HepG2 (cell line): ENCODE data around the gene DMPK. TPM values are rescaled to one million over a fixed set of nuclear protein-coding genes. Genes with fewer than 3 reads are reported as not detected.

Experiments used
- BRD4 ChIP-seq: sonication (generic); formaldehyde crosslinking; IDR thresholded peaks from 2 replicates; pipeline ENCODE4 v1.4.0; 2020; ENCODE audit warnings: missing genetic modification reagents
- CHD4 ChIP-seq: fragments of 200-600 bp; sonication (generic); IDR thresholded peaks from 2 replicates; pipeline ENCODE4 v1.7.0; 2017; ENCODE audit warnings: mild to moderate bottlenecking, low read length, borderline replicate concordance
- FOXC1 ChIP-seq: sonication (generic); formaldehyde crosslinking; IDR thresholded peaks from 2 replicates; pipeline ENCODE4 v1.8.0; 2022; ENCODE audit warnings: mild to moderate bottlenecking, missing genetic modification reagents, borderline replicate concordance
- FOXK1 ChIP-seq: sonication (generic); formaldehyde crosslinking; IDR thresholded peaks from 2 replicates; pipeline ENCODE4 v1.4.0; 2020; ENCODE audit warnings: low read depth, missing genetic modification reagents, borderline replicate concordance
- FOXP1 ChIP-seq, 2 experiments: fragments of 450-650 bp in 1 of 2; IDR thresholded peaks; 2 replicates each; pipeline ENCODE4 v1.6.1; 2017 to 2018; ENCODE audit warnings: antibody characterized with exemption in 1 of 2
- HOXA9 ChIP-seq: sonication (generic); formaldehyde crosslinking; IDR thresholded peaks from 2 replicates; pipeline ENCODE4 v1.8.1; 2022; ENCODE audit warnings: missing genetic modification reagents, mild to moderate bottlenecking, moderate library complexity, borderline replicate concordance
- IKZF1 ChIP-seq: fragments of 450-650 bp; IDR thresholded peaks from 2 replicates; pipeline ENCODE4 v1.7.1; 2016
- KDM6A ChIP-seq: IDR thresholded peaks from 2 replicates; pipeline ENCODE4 v1.6.1; 2016; ENCODE audit warnings: low read depth
- KLF12 ChIP-seq: sonication (generic); formaldehyde crosslinking; IDR thresholded peaks from 2 replicates; pipeline ENCODE4 v1.4.0; 2020; ENCODE audit warnings: missing genetic modification reagents, borderline replicate concordance
- MTA1 ChIP-seq: sonication (generic); formaldehyde crosslinking; IDR thresholded peaks from 2 replicates; pipeline ENCODE4 v1.4.0; 2020; ENCODE audit warnings: missing genetic modification reagents, mild to moderate bottlenecking, borderline replicate concordance
- NFYB ChIP-seq: sonication (generic); formaldehyde crosslinking; IDR thresholded peaks from 2 replicates; pipeline ENCODE4 v1.4.0; 2020; ENCODE audit warnings: missing genetic modification reagents
- NR0B2 ChIP-seq: sonication (generic); formaldehyde crosslinking; IDR thresholded peaks from 2 replicates; pipeline ENCODE4 v1.4.0; 2020; ENCODE audit warnings: mild to moderate bottlenecking, missing genetic modification reagents
- SP5 ChIP-seq: IDR thresholded peaks from 2 replicates; pipeline ENCODE4 v1.6.1; 2016; ENCODE audit warnings: low read depth, borderline replicate concordance
- STAT6 ChIP-seq: sonication (generic); formaldehyde crosslinking; IDR thresholded peaks from 2 replicates; pipeline ENCODE4 v1.4.0; 2020; ENCODE audit warnings: missing genetic modification reagents, mild to moderate bottlenecking, borderline replicate concordance
- U2AF1 ChIP-seq: fragments of 200-400 bp; formaldehyde crosslinking; optimal IDR thresholded peaks from 2 replicates; pipeline ENCODE3; 2017; ENCODE audit warnings: mild to moderate bottlenecking, low read depth, low read length
- WIZ ChIP-seq: sonication (generic); formaldehyde crosslinking; IDR thresholded peaks from 2 replicates; pipeline ENCODE4 v1.5.1; 2020; ENCODE audit warnings: mild to moderate bottlenecking, missing genetic modification reagents
- ZNF264 ChIP-seq: sonication (generic); formaldehyde crosslinking; IDR thresholded peaks from 2 replicates; pipeline ENCODE4 v1.4.0; 2020; ENCODE audit warnings: missing genetic modification reagents
- ZNF296 ChIP-seq: sonication (generic); formaldehyde crosslinking; conservative IDR thresholded peaks from 2 replicates; pipeline ENCODE4 v1.5.0; 2020; ENCODE audit warnings: mild to moderate bottlenecking, missing genetic modification reagents
- ZNF34 ChIP-seq: sonication (generic); formaldehyde crosslinking; IDR thresholded peaks from 2 replicates; pipeline ENCODE4 v1.4.0; 2020; ENCODE audit warnings: mild to moderate bottlenecking, missing genetic modification reagents, borderline replicate concordance
- ZNF552 ChIP-seq: sonication (generic); formaldehyde crosslinking; IDR thresholded peaks from 2 replicates; pipeline ENCODE4 v1.9.0; 2022; ENCODE audit warnings: missing genetic modification reagents, mild to moderate bottlenecking, borderline replicate concordance
- ZNF709 ChIP-seq: sonication (generic); formaldehyde crosslinking; IDR thresholded peaks from 2 replicates; pipeline ENCODE4 v1.5.0; 2020; ENCODE audit warnings: mild to moderate bottlenecking, missing genetic modification reagents
- ZNF777 ChIP-seq: sonication (generic); formaldehyde crosslinking; IDR thresholded peaks from 2 replicates; pipeline ENCODE4 v1.4.0; 2020; ENCODE audit warnings: missing genetic modification reagents
- polyA plus RNA-seq, 8 experiments: library from polyadenylated mRNA; depleted of rRNA in 3 of 8; stranded (reverse) in 7 of 8; unstranded in 1 of 8; fragments of >200 nt; fragmentation: Illumina TruSeq in 4 of 8; extraction: Trizol in 4 of 8; gene quantifications; 2 replicates each; pipeline versions ENCODE4 v1.2.1 to v1.2.3, GENCODE V29; 2011 to 2016; ENCODE audit warnings: low read depth in 4 of 8, missing spikeins in 1 of 8, mixed read lengths in 1 of 8; ENCODE audit not compliant: insufficient read depth in 1 of 8
- total RNA-seq, 5 experiments: library from RNA; depleted of rRNA; stranded (reverse); fragments of >200 nt; fragmentation: Illumina TruSeq; extraction: Trizol; gene quantifications; 2 replicates each; pipeline ENCODE4 v1.2.3, GENCODE V29; 2016; ENCODE audit warnings: low read depth in 1 of 5

DMPK gene
- total and polyA plus RNA-seq, 2 of the 13 experiments (the other 11 are each of a cell fraction or from before 2014, with no cell fraction given) = 5.3 to 8.8 TPM

GRCh38 chr19:45792470-45793177 is 10.3 kb upstream of the DMPK start, which contains the start of gene DMWD (continued):
- TF ChIP-seq HOXA9 (CRISPR knock-in tag) (no peak), NR0B2 (CRISPR knock-in tag) (no peak), FOXK1 (0 out of 2 replicates have a peak, but pooled peaks have one; percentile 17), ZNF709 (CRISPR knock-in tag) (no peak), KDM6A (no peak), ZNF777 (CRISPR knock-in tag) (no peak), KLF12 (peak; percentile 79; the same call in 1 of the 2 replicates), MTA1 (CRISPR knock-in tag) (no peak), WIZ (CRISPR knock-in tag) (no peak), ZNF264 (CRISPR knock-in tag) (no peak), IKZF1 (no peak), ZNF296 (CRISPR knock-in tag) (no peak), U2AF1 (no peak), BRD4 (CRISPR knock-in tag) (no peak), ZNF34 (CRISPR knock-in tag) (peak; percentile 77; the same call in 1 of the 2 replicates), FOXP1 (IDR thresholded peaks at IDR 0.05) (no peak), FOXP1 (CRISPR knock-in tag; IDR thresholded peaks at IDR 0.05) (no peak), CHD4 (no peak), SP5 (peak; percentile 58; the same call in 1 of the 2 replicates), NFYB (peak; percentile 75), STAT6 (no peak), ZNF552 (no peak), FOXC1 (CRISPR knock-in tag) (no peak)
